Keratinocyte (primary cell): ENCODE measurements around the gene RMC1. TPM values are rescaled to one million over a fixed set of nuclear protein-coding genes. Genes with fewer than 3 reads are reported as not detected.

Experiments used
- DNase-seq: peaks from one replicate; pipeline ENCODE4 v3.0.0-alpha.2; 2011; ENCODE audit warnings: low read depth, missing footprints, low spot score
- FAIRE-seq: peaks from 2 replicates; lab custom pipeline; 2011; peaks lifted over from hg19 to GRCh38; lab: Jason Lieb, UNC
- H2AFZ ChIP-seq: 2 replicates; pipeline ENCODE4 v1.6.0; 2012; ENCODE audit warnings: low read length, control low read depth, inconsistent platforms; ENCODE audit not compliant: control insufficient read depth
- H3K27ac ChIP-seq: 2 replicates; pipeline ENCODE4 v1.5.1; 2011; ENCODE audit warnings: low read length; ENCODE audit not compliant: control insufficient read depth, insufficient read depth
- H3K27me3 ChIP-seq: 3 replicates; pipeline ENCODE4 v1.6.0; 2011; ENCODE audit warnings: low read length; ENCODE audit not compliant: control insufficient read depth, insufficient read depth; ENCODE audit errors: extremely low read depth
- H3K36me3 ChIP-seq, 2 experiments: 2 replicates in 1 of 2; 3 replicates in 1 of 2; pipeline ENCODE4 v1.5.1; 2011; ENCODE audit warnings: low read length in 2 of 2, mild to moderate bottlenecking in 1 of 2; ENCODE audit not compliant: control insufficient read depth in 2 of 2, insufficient read depth in 2 of 2; ENCODE audit errors: extremely low read depth in 1 of 2
- H3K4me1 ChIP-seq: 3 replicates; pipeline ENCODE4 v1.5.1; 2011; ENCODE audit warnings: low read length; ENCODE audit not compliant: control insufficient read depth, insufficient read depth; ENCODE audit errors: extremely low read depth
- H3K4me2 ChIP-seq: 3 replicates; pipeline ENCODE4 v1.6.0; 2011; ENCODE audit warnings: low read depth, low read length; ENCODE audit not compliant: control insufficient read depth, insufficient read depth; ENCODE audit errors: extremely low read depth
- H3K4me3 ChIP-seq, 3 experiments: fragments of 200-600 bp in 1 of 3; sonication (generic) in 1 of 3; 2 replicates in 2 of 3; 3 replicates in 1 of 3; pipeline ENCODE4 v1.5.1; 2011 to 2016; ENCODE audit warnings: low read length in 3 of 3, mild to moderate bottlenecking in 3 of 3, control low read depth in 2 of 3, inconsistent platforms in 1 of 3, low read depth in 1 of 3, mixed read lengths in 1 of 3, mixed run types in 1 of 3, moderate library complexity in 1 of 3; ENCODE audit not compliant: control insufficient read depth in 2 of 3, insufficient read depth in 2 of 3; ENCODE audit errors: extremely low read depth in 1 of 3
- H3K79me2 ChIP-seq: 2 replicates; pipeline ENCODE4 v1.6.0; 2012; ENCODE audit warnings: low read length; ENCODE audit not compliant: control insufficient read depth, insufficient read depth
- H3K9ac ChIP-seq: 3 replicates; pipeline ENCODE4 v1.6.0; 2011; ENCODE audit warnings: low read length; ENCODE audit not compliant: control insufficient read depth, insufficient read depth; ENCODE audit errors: extremely low read depth
- H3K9me1 ChIP-seq: 3 replicates; pipeline ENCODE4 v1.6.0; 2011; ENCODE audit warnings: low read length; ENCODE audit not compliant: control insufficient read depth, insufficient read depth; ENCODE audit errors: extremely low read depth
- H3K9me3 ChIP-seq: 2 replicates; pipeline ENCODE4 v1.5.1; 2012; ENCODE audit warnings: low read depth, low read length; ENCODE audit not compliant: control insufficient read depth
- H4K20me1 ChIP-seq: 3 replicates; pipeline ENCODE4 v1.6.0; 2011; ENCODE audit warnings: low read length; ENCODE audit not compliant: control insufficient read depth, insufficient read depth; ENCODE audit errors: extremely low read depth
- CTCF ChIP-seq, 3 experiments: IDR thresholded peaks in 1 of 3; conservative IDR thresholded peaks in 1 of 3; optimal IDR thresholded peaks in 1 of 3; 2 replicates in 2 of 3; 3 replicates in 1 of 3; pipeline versions ENCODE3 to v1.5.1; 2011; ENCODE audit warnings: low read length in 3 of 3, mild to moderate bottlenecking in 3 of 3, moderate library complexity in 2 of 3, control low read depth in 1 of 3, inconsistent platforms in 1 of 3; ENCODE audit not compliant: insufficient read depth in 2 of 3; ENCODE audit errors: extremely low read depth in 1 of 3
- EZH2 ChIP-seq: IDR thresholded peaks from one replicate; pipeline ENCODE4 v1.6.1; 2012; ENCODE audit warnings: inconsistent platforms, mild to moderate bottlenecking, low read length, moderate library complexity
- dilution Hi-C: fragments of 300-500 bp; cut with MboI; formaldehyde crosslinking; loops from one replicate; pipeline ENCODE4 v1.7.0; 2020; ENCODE audit warnings: low sequenced_read_pairs; ENCODE audit not compliant: extremely low pct_ligation_motif_present
- polyA plus RNA-seq, 5 experiments: library from polyadenylated mRNA; depleted of rRNA in 3 of 5; stranded (reverse) in 3 of 5; stranded (forward) in 1 of 5; unstranded in 1 of 5; fragments of >200 nt; gene quantifications; 1 replicate in 1 of 5; 2 replicates in 3 of 5; 3 replicates in 1 of 5; pipeline versions ENCODE4 v1.2.1 to v1.2.3, GENCODE V29; 2011 to 2012; ENCODE audit warnings: missing spikeins in 2 of 5, low read depth in 1 of 5, low replicate concordance in 1 of 5

Gene RMC1
- polyA plus RNA-seq, 1 donor (not counting 4 experiments of a cell fraction or from before 2014, with no cell fraction given): 26.4 TPM

- no peaks in the 10 kb centered on the region for H3K9me3 ChIP-seq
- H2AFZ ChIP-seq: no peak overlapping the region
- H3K4me3 ChIP-seq: no peak overlapping the region
- DNase-seq (no peak), FAIRE-seq (no peak)
- no peaks in the 10 kb centered on the region for H3K27me3 ChIP-seq
- H3K9me1 ChIP-seq: peaks cover 8% of the 10 kb centered on the region
- TF ChIP-seq EZH2 (no peak), CTCF (optimal IDR thresholded peaks at IDR 0.05 in 1 of 3, IDR thresholded peaks at IDR 0.05 in 1 of 3, conservative IDR thresholded peaks at IDR 0.05 in 1 of 3; ENCODE audit: extremely low read depth in 1 of 3, insufficient read depth in 2 of 3, low read length in 3 of 3) (no peak)
- H3K79me2 ChIP-seq: peaks cover 57% of the 10 kb centered on the region
- H3K4me1 ChIP-seq: peaks cover 5% of the 10 kb centered on the region
- peaks cover 29% of the 10 kb centered on the region for H4K20me1 ChIP-seq
- no peak overlapping the region for H3K27ac ChIP-seq
- H3K4me2 ChIP-seq: no peak overlapping the region
- peaks cover 10 to 17% of the 10 kb centered on the region in 2 experiments for H3K36me3 ChIP-seq
- no peak overlapping the region for H3K9ac ChIP-seq
- dilution Hi-C loops: no loop called here
Measured at GRCh38 chr18:23462876-23463275, 40.4 kb upstream of the RMC1 start.

- no peak overlapping the region for H3K4me2 ChIP-seq
- H3K36me3 ChIP-seq: peaks cover 29 to 31% of the 10 kb centered on the region in 2 experiments
- peaks cover 8% of the 10 kb centered on the region for H3K79me2 ChIP-seq
- dilution Hi-C loops: no loop called here
- H3K4me3 ChIP-seq: no peak overlapping the region
- no peak overlapping the region for H3K9ac ChIP-seq
- no peak for DNase-seq
- H4K20me1 ChIP-seq: peaks cover 2% of the 10 kb centered on the region
- H2AFZ ChIP-seq: no peak overlapping the region
- TF ChIP-seq EZH2: no peak
- TF ChIP-seq CTCF (optimal IDR thresholded peaks at IDR 0.05 in 1 of 3, IDR thresholded peaks at IDR 0.05 in 1 of 3, conservative IDR thresholded peaks at IDR 0.05 in 1 of 3; ENCODE audit: extremely low read depth in 1 of 3, insufficient read depth in 2 of 3, low read length in 3 of 3): no peak
- no peak overlapping the region for H3K27ac ChIP-seq
- H3K27me3 ChIP-seq: no peaks in the 10 kb centered on the region
- FAIRE-seq: no peak
- no peaks in the 10 kb centered on the region for H3K9me3 ChIP-seq
- no peaks in the 10 kb centered on the region for H3K9me1 ChIP-seq
- no peaks in the 10 kb centered on the region for H3K4me1 ChIP-seq
Measured at GRCh38 chr18:23468753-23469459, 34.4 kb upstream of the RMC1 start.
